Inflammatory macrophage (primary cell): ENCODE results near the gene OR52E1.
"Not testable (repeated sequence)": the region's sequence is repeated elsewhere in the genome, so short reads cannot be mapped to it uniquely, and the experiment has no call there.

Source experiments
- DNase-seq, 2 donors: peaks; one replicate each; pipeline ENCODE4 v3.0.0-alpha.2; 2020 to 2022
- total RNA-seq, 18 experiments: gene quantifications; one replicate each; lab custom pipeline; 2026; ENCODE audit warnings: mixed read lengths in 6 of 18, inconsistent platforms in 2 of 18; lab: John Stamatoyannopoulos, UW

OR52E1 gene
- total RNA-seq = 0 to 0.08 (median 0) reads per million in 18 experiments

- no peak for DNase-seq
These were observed at the start of gene OR52E1 for GRCh38 chr11:5069272-5069671. Gene OR52E1 (plus strand): TSS chr11:5069572.

GRCh38 chr11:5021996-5022395, 47.4 kb upstream of the OR52E1 start:
- DNase-seq = no peak

GRCh38 chr11:5036669-5037068, 32.7 kb upstream of the OR52E1 start:
- DNase-seq = no peak

GRCh38 chr11:5037926-5038325, 31.4 kb upstream of the OR52E1 start:
- no peak for DNase-seq

GRCh38 chr11:5038341-5038740, 31.0 kb upstream of the OR52E1 start:
- DNase-seq = no peak

DNA sequence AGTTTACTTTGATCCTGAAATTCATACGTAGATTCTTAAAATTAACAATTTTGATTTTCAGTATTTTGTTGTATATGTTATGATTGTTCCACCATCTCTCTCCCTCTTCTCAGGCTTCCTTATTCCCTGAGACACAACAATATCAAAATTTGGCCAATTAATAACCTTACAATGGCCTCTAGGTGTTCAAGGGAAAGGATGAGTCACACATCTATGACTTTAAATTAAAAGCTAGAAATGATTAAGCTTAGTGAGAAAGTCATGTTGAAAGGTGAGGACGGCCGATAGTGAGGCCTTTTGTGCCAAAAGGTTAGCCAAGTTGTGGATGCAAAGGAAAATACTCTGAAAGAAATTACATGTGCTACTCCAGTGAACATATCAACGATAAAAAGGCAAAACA, 28.5 kb upstream of the OR52E1 start:
- no peak for DNase-seq

- DNase-seq = no peak
These were observed 27.3 kb upstream of the OR52E1 start for GRCh38 chr11:5042091-5042490.

DNA sequence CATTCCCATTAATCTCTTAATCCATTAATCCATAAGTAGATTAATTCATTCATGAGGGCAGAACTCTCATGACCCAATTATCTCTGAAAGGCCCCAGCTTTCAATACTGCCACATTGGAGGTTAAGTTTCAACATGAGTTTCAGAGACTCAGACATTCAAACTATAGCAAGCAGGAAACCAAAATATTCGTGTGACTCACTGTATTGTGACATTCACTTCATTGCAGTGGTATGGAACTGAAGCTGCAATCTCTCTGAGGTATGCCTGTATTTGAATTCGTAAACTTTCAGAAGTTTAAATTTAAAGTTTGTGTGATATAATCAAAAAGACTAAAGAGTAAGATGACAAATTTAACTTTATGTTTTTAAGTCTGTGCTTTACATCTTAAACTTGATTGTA, 26.0 kb upstream of the OR52E1 start:
- no peak for DNase-seq

DNA sequence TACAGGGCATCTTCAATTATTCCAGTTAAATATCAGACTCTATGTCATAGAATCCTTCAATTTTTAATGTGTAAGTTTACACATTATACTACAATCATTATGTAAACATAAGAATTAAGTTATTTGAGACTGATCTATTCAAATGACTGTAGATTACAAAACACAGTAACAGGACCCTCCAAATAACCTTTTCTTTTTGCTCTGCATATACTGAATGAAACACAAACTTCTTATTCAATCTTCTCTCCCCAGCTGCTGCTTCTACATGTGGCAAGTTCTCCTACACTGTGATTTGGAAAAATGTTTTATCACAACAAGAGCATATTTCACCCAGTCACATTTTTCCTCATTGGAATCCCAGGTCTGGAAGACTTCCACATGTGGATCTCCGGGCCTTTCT, 23.1 kb upstream of the OR52E1 start, which contains the start of gene OR52J3:
OR52J3 (plus strand) TSS at position 301 of the 400 bp plus-strand sequence; CDS start at position 301, 0 bp downstream.
- DNase-seq = no peak

DNA sequence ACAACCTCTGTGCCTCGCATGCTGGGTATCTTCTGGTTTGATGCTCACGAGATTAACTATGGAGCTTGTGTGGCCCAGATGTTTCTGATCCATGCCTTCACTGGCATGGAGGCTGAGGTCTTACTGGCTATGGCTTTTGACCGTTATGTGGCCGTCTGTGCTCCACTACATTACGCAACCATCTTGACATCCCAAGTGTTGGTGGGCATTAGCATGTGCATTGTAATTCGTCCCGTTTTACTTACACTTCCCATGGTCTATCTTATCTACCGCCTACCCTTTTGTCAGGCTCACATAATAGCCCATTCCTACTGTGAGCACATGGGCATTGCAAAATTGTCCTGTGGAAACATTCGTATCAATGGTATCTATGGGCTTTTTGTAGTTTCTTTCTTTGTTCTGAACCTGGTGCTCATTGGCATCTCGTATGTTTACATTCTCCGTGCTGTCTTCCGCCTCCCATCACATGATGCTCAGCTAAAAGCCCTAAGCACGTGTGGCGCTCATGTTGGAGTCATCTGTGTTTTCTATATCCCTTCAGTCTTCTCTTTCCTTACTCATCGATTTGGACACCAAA, 22.5 kb upstream of the OR52E1 start:
- DNase-seq = no peak

GRCh38 chr11:5058679-5059078, 10.7 kb upstream of the OR52E1 start:
- DNase-seq = not testable (repeated sequence)

DNA sequence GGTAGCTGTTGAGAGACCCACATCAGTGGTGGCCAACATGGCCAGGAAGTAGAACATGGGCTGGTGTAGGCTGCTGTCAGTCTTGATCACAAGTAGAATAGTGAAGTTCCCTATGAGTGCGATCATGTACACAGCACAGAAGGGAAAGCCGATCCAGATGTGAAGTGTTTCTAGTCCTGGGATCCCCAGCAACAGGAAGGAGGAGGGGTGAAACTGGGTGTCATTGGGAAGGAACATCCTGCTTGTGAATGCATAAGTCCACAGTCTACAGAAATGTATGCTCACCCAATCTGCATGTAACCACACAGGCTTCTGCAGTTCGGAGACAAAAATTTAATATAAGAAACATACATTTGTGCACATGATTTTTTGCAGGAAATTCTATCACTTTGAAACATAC, 10.0 kb upstream of the OR52E1 start, which contains the start of gene OR52E2:
OR52E2 (minus strand) TSS at position 237 of the 400 bp plus-strand sequence; CDS start at position 237, 0 bp downstream.
- no peak for DNase-seq

- no peak for DNase-seq
These were observed 4.3 kb upstream of the OR52E1 start for GRCh38 chr11:5065027-5065426.

DNA sequence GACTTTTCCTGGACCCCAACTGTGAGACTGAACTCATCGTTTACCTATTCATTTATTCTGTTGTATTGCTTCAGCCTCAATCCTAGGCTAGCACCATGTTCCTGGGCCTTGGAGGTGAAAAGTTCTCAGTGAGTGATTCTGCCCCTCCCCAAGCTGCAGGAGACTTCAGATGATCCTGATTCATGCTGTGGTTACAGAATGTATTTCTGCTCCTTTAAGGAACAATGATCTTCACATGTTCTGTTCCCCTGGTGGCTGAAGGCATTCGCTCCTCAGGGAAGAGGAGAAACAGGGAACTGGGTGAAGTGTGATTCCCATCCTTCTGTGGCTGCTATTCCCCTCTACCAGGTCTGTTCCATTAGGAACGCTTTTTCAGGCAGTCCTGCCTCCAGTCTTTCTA, 2.4 kb downstream of the OR52E1 start:
- DNase-seq = no peak

- no peak for DNase-seq
These were observed 12.0 kb downstream of the OR52E1 start for GRCh38 chr11:5081405-5081804.

- DNase-seq = no peak
These were observed 14.2 kb downstream of the OR52E1 start for GRCh38 chr11:5083602-5084001.

GRCh38 chr11:5088556-5088955, 19.2 kb downstream of the OR52E1 start:
- DNase-seq = no peak

DNA sequence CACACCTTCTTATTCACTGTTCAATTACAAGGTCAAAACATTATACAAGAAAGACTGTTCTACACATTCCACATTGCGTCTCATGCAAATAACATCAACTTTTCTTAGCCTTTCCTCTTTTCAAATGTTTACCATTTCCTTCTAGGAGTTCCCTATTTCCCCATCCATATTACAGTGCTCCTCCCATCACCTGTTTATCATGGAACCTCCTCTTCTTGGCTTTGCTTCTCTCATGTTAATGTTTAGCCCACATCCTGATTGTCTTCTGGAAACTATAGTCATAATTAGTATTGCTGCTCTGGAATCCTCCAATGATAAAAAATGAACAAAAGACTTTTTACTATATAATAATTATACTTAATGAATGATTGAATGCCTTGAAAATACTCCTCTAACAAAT, 21.3 kb downstream of the OR52E1 start:
- no peak for DNase-seq

- no peak for DNase-seq
These were observed 23.6 kb downstream of the OR52E1 start for GRCh38 chr11:5092821-5093585.

- DNase-seq = no peak
These were observed 26.6 kb downstream of the OR52E1 start for GRCh38 chr11:5096011-5096410.

DNA sequence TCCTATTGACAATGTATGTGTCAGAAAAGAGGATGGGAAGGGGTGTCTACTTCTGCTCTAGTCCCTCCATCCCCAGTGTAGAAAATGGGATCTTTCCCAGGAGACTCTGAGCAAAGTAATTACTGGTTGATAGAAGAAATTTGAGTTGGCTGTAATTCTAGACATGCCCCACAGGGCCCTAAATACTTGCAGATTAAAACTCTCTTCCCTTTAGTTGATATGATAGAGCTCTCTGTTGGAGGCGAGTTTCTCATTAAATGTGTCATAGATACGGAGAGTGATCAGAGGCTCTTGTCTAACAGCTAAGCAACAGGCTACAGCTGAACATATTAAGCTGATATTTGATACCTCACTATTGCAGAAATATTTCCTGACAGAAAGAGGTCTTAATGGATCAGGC, 32.9 kb downstream of the OR52E1 start:
- DNase-seq = no peak

DNA sequence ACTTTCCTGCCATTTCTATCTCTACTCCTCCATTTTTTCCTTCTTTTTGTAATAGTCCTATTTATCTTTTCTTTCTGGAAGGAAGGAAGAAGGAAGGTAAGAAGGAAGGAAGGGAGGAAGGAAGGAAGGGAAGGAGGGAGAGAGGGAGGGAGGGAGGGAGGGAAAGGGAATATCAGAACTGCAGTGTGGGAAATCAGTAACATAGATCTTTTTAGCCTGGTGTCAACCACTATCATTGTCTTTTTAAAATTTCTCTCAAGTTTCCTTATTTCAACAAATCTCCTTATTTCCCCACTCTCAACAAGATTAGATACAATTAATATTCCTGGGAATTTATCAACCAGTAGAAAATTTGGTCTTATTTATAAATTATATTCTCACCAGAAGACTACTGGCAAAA, 33.7 kb downstream of the OR52E1 start:
- DNase-seq = no peak

GRCh38 chr11:5107285-5107684, 37.9 kb downstream of the OR52E1 start:
- DNase-seq = no peak

GRCh38 chr11:5115339-5115738, 46.0 kb downstream of the OR52E1 start:
- no peak for DNase-seq
